Vagina (tissue), 2 donors: Measurements from ENCODE around the gene SAMHD1. TPM values are rescaled to one million over a fixed set of nuclear protein-coding genes. Genes with fewer than 3 reads are reported as not detected.

Experiments used
- DNase-seq, 2 donors: peaks; one replicate each; pipeline ENCODE4 v3.0.0-alpha.2; 2017; ENCODE audit errors: extremely low spot score in 2 of 2
- H3K27ac ChIP-seq: fragments of 200-600 bp; sonication (generic); one replicate; pipeline ENCODE4 v1.5.1; 2019
- H3K27me3 ChIP-seq: fragments of 200-600 bp; sonication (generic); one replicate; pipeline ENCODE4 v1.5.1; 2019
- H3K36me3 ChIP-seq, 2 donors: fragments of 200-600 bp; sonication (generic); one replicate each; pipeline ENCODE4 v1.5.1; 2017 to 2019
- H3K4me1 ChIP-seq: fragments of 200-600 bp; sonication (generic); one replicate; pipeline ENCODE4 v1.5.1; 2019
- H3K4me3 ChIP-seq, 2 donors: fragments of 200-600 bp; sonication (generic); 1 replicate in 1 of 2; 2 replicates in 1 of 2; pipeline ENCODE4 v1.5.1; 2016 to 2019
- H3K9me3 ChIP-seq: fragments of 200-600 bp; sonication (generic); one replicate; pipeline ENCODE4 v1.5.1; 2019
- CTCF ChIP-seq, 3 experiments: fragments of 450-650 bp in 2 of 3; fragments of 200-600 bp in 1 of 3; sonication (generic) in 1 of 3; IDR thresholded peaks; one replicate each; pipeline ENCODE4 v1.5.1; 2017 to 2019; ENCODE audit warnings: antibody characterized with exemption in 3 of 3, mild to moderate bottlenecking in 2 of 3, moderate library complexity in 2 of 3
- POLR2A ChIP-seq, 2 donors: fragments of 450-650 bp; IDR thresholded peaks; one replicate each; pipeline ENCODE4 v1.6.1; 2017; ENCODE audit warnings: antibody characterized with exemption in 2 of 2, mild to moderate bottlenecking in 2 of 2, moderate library complexity in 2 of 2
- POLR2AphosphoS5 ChIP-seq, 2 donors: sonication (generic); formaldehyde crosslinking; IDR thresholded peaks; one replicate each; pipeline ENCODE4 v1.9.0; 2017; ENCODE audit warnings: antibody characterized with exemption in 2 of 2, mild to moderate bottlenecking in 2 of 2, low read depth in 1 of 2; ENCODE audit not compliant: insufficient read depth in 1 of 2
- intact Hi-C: fragments of 100-400 bp; cut with DNase I; formaldehyde crosslinking; loops from one replicate; pipeline ENCODE4 v1.15.1; 2023
- total RNA-seq: library from RNA; depleted of rRNA; stranded (reverse); fragments of >200 nt; gene quantifications from one replicate; pipeline ENCODE4 v1.2.3, GENCODE V29; 2016

The SAMHD1 gene
- total RNA-seq, 1 donor from 2014 or later = 142 TPM

GRCh38 chr20:36926653-36927200 is 24.8 kb downstream of the SAMHD1 start:
- intact Hi-C loops = no loop called here
- no peak for DNase-seq
- no peaks in the 10 kb centered on the region for H3K9me3 ChIP-seq
- H3K4me3 ChIP-seq = no peak overlapping the region
- no peak for TF ChIP-seq POLR2A (IDR thresholded peaks at IDR 0.05)
- no peak for TF ChIP-seq CTCF (IDR thresholded peaks at IDR 0.05)
- no peak for TF ChIP-seq POLR2AphosphoS5 (IDR thresholded peaks at IDR 0.05; ENCODE audit: insufficient read depth in 1 of 2, low read depth in 1 of 2)
- H3K27ac ChIP-seq = no peak overlapping the region
- no peaks in the 10 kb centered on the region for H3K27me3 ChIP-seq
- H3K36me3 ChIP-seq = peaks cover 0 to 47% of the 10 kb centered on the region in 2 donors
- H3K4me1 ChIP-seq = no peaks in the 10 kb centered on the region

GRCh38 chr20:36925234-36925633 is 26.3 kb downstream of the SAMHD1 start:
- DNase-seq = no peak
- H3K36me3 ChIP-seq = peaks cover 0 to 37% of the 10 kb centered on the region in 2 donors
- H3K27me3 ChIP-seq = no peaks in the 10 kb centered on the region
- intact Hi-C loops = no loop called here
- H3K27ac ChIP-seq = no peak overlapping the region
- no peak overlapping the region for H3K4me3 ChIP-seq
- no peaks in the 10 kb centered on the region for H3K9me3 ChIP-seq
- TF ChIP-seq POLR2AphosphoS5 (IDR thresholded peaks at IDR 0.05; ENCODE audit: insufficient read depth in 1 of 2, low read depth in 1 of 2) (no peak), POLR2A (IDR thresholded peaks at IDR 0.05) (no peak)
- H3K4me1 ChIP-seq = no peaks in the 10 kb centered on the region

GRCh38 chr20:36924167-36925045 is 27.1 kb downstream of the SAMHD1 start:
- no peak for TF ChIP-seq CTCF (IDR thresholded peaks at IDR 0.05)
- TF ChIP-seq POLR2AphosphoS5 (IDR thresholded peaks at IDR 0.05; ENCODE audit: insufficient read depth in 1 of 2, low read depth in 1 of 2) = no peak
- no peak for TF ChIP-seq POLR2A (IDR thresholded peaks at IDR 0.05)
- Histone ChIP-seq H3K4me1 (no peaks in the 10 kb centered on the region), H3K27me3 (no peaks in the 10 kb centered on the region), H3K36me3 (peaks cover 0 to 33% of the 10 kb centered on the region in 2 donors), H3K9me3 (no peaks in the 10 kb centered on the region), H3K27ac (no peak overlapping the region), H3K4me3 (no peak overlapping the region)
- DNase-seq = no peak
- intact Hi-C loops = no loop called here

GRCh38 chr20:36920334-36920730 is 31.2 kb downstream of the SAMHD1 start:
- Histone ChIP-seq H3K4me1 (no peaks in the 10 kb centered on the region), H3K27ac (no peak overlapping the region), H3K36me3 (peaks cover 0 to 37% of the 10 kb centered on the region in 2 donors), H3K27me3 (no peaks in the 10 kb centered on the region), H3K4me3 (no peak overlapping the region), H3K9me3 (no peaks in the 10 kb centered on the region)
- DNase-seq = no peak
- TF ChIP-seq CTCF (IDR thresholded peaks at IDR 0.05) (no peak), POLR2AphosphoS5 (IDR thresholded peaks at IDR 0.05; ENCODE audit: insufficient read depth in 1 of 2, low read depth in 1 of 2) (no peak), POLR2A (IDR thresholded peaks at IDR 0.05) (no peak)
- intact Hi-C loops = no loop called here

- H3K9me3 ChIP-seq = no peaks in the 10 kb centered on the region
- DNase-seq = no peak
- H3K4me3 ChIP-seq = no peak overlapping the region
- no peaks in the 10 kb centered on the region for H3K27me3 ChIP-seq
- H3K36me3 ChIP-seq = peaks cover 0 to 41% of the 10 kb centered on the region in 2 donors
- intact Hi-C loops = no loop called here
- TF ChIP-seq POLR2AphosphoS5 (IDR thresholded peaks at IDR 0.05; ENCODE audit: insufficient read depth in 1 of 2, low read depth in 1 of 2) (no peak), CTCF (IDR thresholded peaks at IDR 0.05) (peak; percentile 26 to 82 (median 50))
- no peaks in the 10 kb centered on the region for H3K4me1 ChIP-seq
- H3K27ac ChIP-seq = no peak overlapping the region
Measured at GRCh38 chr20:36919715-36920333, 31.7 kb downstream of the SAMHD1 start.
